ENCODE data around the gene MCRS1.
"Not testable (repeated sequence)": the region's sequence is repeated elsewhere in the genome, so short reads cannot be mapped to it uniquely, and the experiment has no call there.

MCRS1 gene

GRCh38 chr12:49521389-49521788, 46.6 kb downstream of the MCRS1 start:
- no peak for DNase-seq (ENCODE audit: low read depth in 1 of 2, low spot score in 1 of 2)

- DNase-seq (ENCODE audit: low read depth in 1 of 2, low spot score in 1 of 2): no peak
Observed at GRCh38 chr12:49519574-49519936, 48.4 kb downstream of the MCRS1 start.

- DNase-seq (ENCODE audit: low read depth in 1 of 2, low spot score in 1 of 2): no peak
Observed at GRCh38 chr12:49518914-49519573, 48.9 kb downstream of the MCRS1 start.

- no peak for DNase-seq (ENCODE audit: low read depth in 1 of 2, low spot score in 1 of 2)
Observed at GRCh38 chr12:49515266-49515665, 52.7 kb downstream of the MCRS1 start.

GRCh38 chr12:49512546-49512945, 55.4 kb downstream of the MCRS1 start:
- DNase-seq (ENCODE audit: low read depth in 1 of 2, low spot score in 1 of 2): no peak

GRCh38 chr12:49511410-49511809, 56.5 kb downstream of the MCRS1 start:
- DNase-seq (ENCODE audit: low read depth in 1 of 2, low spot score in 1 of 2): no peak

DNA sequence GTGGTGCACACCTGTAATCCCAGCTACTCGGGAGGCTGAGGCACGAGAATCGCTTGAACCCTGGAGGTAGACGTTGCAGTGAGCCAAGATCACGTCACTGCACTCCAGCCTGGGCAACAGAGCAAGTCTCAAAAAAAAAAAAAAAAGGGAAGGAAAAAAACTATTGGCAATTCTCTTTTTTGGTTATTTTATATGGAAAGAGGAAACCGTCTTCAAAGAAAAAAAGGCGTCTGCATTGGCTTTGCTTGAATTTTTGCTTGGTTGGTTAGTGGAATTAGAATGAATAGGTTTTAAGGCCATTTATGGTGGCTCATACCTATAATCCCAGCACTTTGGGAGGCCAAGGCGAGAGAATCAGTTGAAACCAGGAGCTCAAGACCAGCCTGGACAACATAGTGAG, 58.3 kb downstream of the MCRS1 start:
- not testable (repeated sequence) for DNase-seq (ENCODE audit: low read depth in 1 of 2, low spot score in 1 of 2)

Measured in stimulated activated CD4-positive, alpha-beta T cell treated with anti-CD3 and anti-CD28 coated beads, Interleukin-15, amount 100 ng/mL, for 1 hour (primary cell).